IPS-NIHi11 (cell line): ENCODE data around the gene TMEM154.

ENCODE experiments used
- DNase-seq: peaks from one replicate; pipeline ENCODE4 v3.0.0; 2012; ENCODE audit warnings: mixed read lengths, low spot score

TMEM154 gene

GRCh38 chr4:152679414-152680281, at the start of gene TMEM154:
Gene TMEM154 (minus strand): TSS chr4:152679997. CDS start chr4:152679933, 64 bp downstream.
- DNase-seq, result peak; percentile 70

- no peak for DNase-seq
Observed at GRCh38 chr4:152729466-152729865, 49.7 kb upstream of the TMEM154 start.

GRCh38 chr4:152728343-152728742, 48.5 kb upstream of the TMEM154 start:
- no peak for DNase-seq

GRCh38 chr4:152727784-152728183, 48.0 kb upstream of the TMEM154 start:
- DNase-seq, result no peak

GRCh38 chr4:152724494-152724893, 44.7 kb upstream of the TMEM154 start:
- DNase-seq, result no peak

- DNase-seq, result no peak
Observed at GRCh38 chr4:152723236-152723635, 43.4 kb upstream of the TMEM154 start.

GRCh38 chr4:152719801-152720556, 40.2 kb upstream of the TMEM154 start:
- no peak for DNase-seq

- DNase-seq, result no peak
Observed at GRCh38 chr4:152719291-152719690, 39.5 kb upstream of the TMEM154 start.

- DNase-seq, result no peak
Observed at GRCh38 chr4:152715076-152715475, 35.3 kb upstream of the TMEM154 start.

- no peak for DNase-seq
Observed at GRCh38 chr4:152713951-152714705, 34.3 kb upstream of the TMEM154 start.

- DNase-seq, result no peak
Observed at GRCh38 chr4:152709675-152710438, 30.1 kb upstream of the TMEM154 start.

- DNase-seq, result no peak
Observed at GRCh38 chr4:152708796-152709195, 29.0 kb upstream of the TMEM154 start.

- no peak for DNase-seq
Observed at GRCh38 chr4:152708361-152708760, 28.6 kb upstream of the TMEM154 start.

- DNase-seq, result no peak
Observed at GRCh38 chr4:152707632-152708031, 27.8 kb upstream of the TMEM154 start.

- no peak for DNase-seq
Observed at GRCh38 chr4:152705903-152706302, 26.1 kb upstream of the TMEM154 start.

GRCh38 chr4:152704788-152705187, 25.0 kb upstream of the TMEM154 start:
- DNase-seq, result no peak

GRCh38 chr4:152700151-152700550, 20.4 kb upstream of the TMEM154 start:
- DNase-seq, result no peak

GRCh38 chr4:152699313-152699712, 19.5 kb upstream of the TMEM154 start:
- no peak for DNase-seq

GRCh38 chr4:152698089-152698499, 18.3 kb upstream of the TMEM154 start:
- no peak for DNase-seq

GRCh38 chr4:152697284-152698088, 17.7 kb upstream of the TMEM154 start:
- no peak for DNase-seq

- no peak for DNase-seq
Observed at GRCh38 chr4:152696764-152697261, 17.0 kb upstream of the TMEM154 start.
